ENCODE data around the gene RDX.

RDX gene

GRCh38 chr11:110296226-110297075, at the start of gene RDX:
RDX (minus strand) TSS chr11:110296614; CDS start chr11:110279692, 16,922 bp downstream.
- Mint-ChIP-seq H3K27ac (peak within 1 kb of the TSS; percentile 87), H3K4me1 (peaks cover 7 to 10% of the 10 kb centered on the region in 2 donors), H3K9me3 (peaks cover 0 to 3% of the 10 kb centered on the region in 2 donors), H3K36me3 (peaks cover 3 to 8% of the 10 kb centered on the region in 2 donors), H3K4me3 (peak within 1 kb of the TSS; percentile 86 to 92), H3K27me3 (peaks cover 0 to 5% of the 10 kb centered on the region in 2 donors)
- ATAC-seq (replicated peaks) (peak; percentile 80 to 83), DNase-seq (peak; percentile 56)

- H3K27ac Mint-ChIP-seq = no peak overlapping the region
- H3K36me3 Mint-ChIP-seq = peaks cover 0 to 9% of the 10 kb centered on the region in 2 donors
- DNase-seq (no peak), ATAC-seq (replicated peaks) (peak in 1 of 2 donors; percentile 32)
- H3K4me1 Mint-ChIP-seq = peaks cover 24 to 41% of the 10 kb centered on the region in 2 donors
- peaks cover 0 to 3% of the 10 kb centered on the region in 2 donors for H3K9me3 Mint-ChIP-seq
- H3K27me3 Mint-ChIP-seq = peaks cover 0 to 4% of the 10 kb centered on the region in 2 donors
- no peak overlapping the region for H3K4me3 Mint-ChIP-seq
Measured at GRCh38 chr11:110345743-110346142, 49.3 kb upstream of the RDX start.

- peaks cover 0 to 9% of the 10 kb centered on the region in 2 donors for H3K36me3 Mint-ChIP-seq
- H3K4me1 Mint-ChIP-seq = peaks cover 20 to 30% of the 10 kb centered on the region in 2 donors
Measured at GRCh38 chr11:110340436-110340835, 44.0 kb upstream of the RDX start.

GRCh38 chr11:110339456-110340250, 43.2 kb upstream of the RDX start:
- DNase-seq (no peak), ATAC-seq (replicated peaks) (peak; percentile 37 to 59)
- no peak overlapping the region for H3K4me3 Mint-ChIP-seq
- H3K9me3 Mint-ChIP-seq = no peaks in the 10 kb centered on the region
- H3K27ac Mint-ChIP-seq = peak overlapping the region; percentile 15
- H3K27me3 Mint-ChIP-seq = peaks cover 0 to under 1% of the 10 kb centered on the region in 2 donors
- H3K36me3 Mint-ChIP-seq = peaks cover 0 to 5% of the 10 kb centered on the region in 2 donors
- H3K4me1 Mint-ChIP-seq = peaks cover 17 to 24% of the 10 kb centered on the region in 2 donors

More at GRCh38 chr11:110340436-110340835, 44.0 kb upstream of the RDX start:
- Mint-ChIP-seq H3K9me3 (peaks cover 0 to 3% of the 10 kb centered on the region in 2 donors), H3K27me3 (peaks cover 0 to 4% of the 10 kb centered on the region in 2 donors), H3K4me3 (no peak overlapping the region), H3K27ac (peak overlapping the region; percentile 0)
- no peak for ATAC-seq (replicated peaks)
- no peak for DNase-seq

DNA sequence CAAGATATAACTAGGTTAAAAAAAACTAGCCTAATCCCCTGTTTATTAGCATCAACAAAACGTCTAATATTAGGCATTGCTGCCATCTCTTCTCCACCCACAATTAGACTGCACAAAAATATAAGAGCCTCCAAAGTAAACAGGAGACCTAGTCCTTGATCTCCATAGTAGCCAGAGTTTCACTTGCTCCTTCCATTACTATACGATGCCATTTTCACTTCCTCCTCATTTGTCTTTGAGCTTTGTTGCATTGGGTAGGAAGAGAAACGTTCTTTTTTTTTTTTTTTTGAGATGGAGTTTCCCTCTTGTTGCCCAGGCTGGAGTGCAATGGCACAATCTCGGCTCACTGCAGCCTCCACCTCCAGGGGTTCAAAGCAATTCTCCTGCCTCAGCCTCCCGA, 42.3 kb upstream of the RDX start:
- H3K27me3 Mint-ChIP-seq = no peaks in the 10 kb centered on the region

DNA sequence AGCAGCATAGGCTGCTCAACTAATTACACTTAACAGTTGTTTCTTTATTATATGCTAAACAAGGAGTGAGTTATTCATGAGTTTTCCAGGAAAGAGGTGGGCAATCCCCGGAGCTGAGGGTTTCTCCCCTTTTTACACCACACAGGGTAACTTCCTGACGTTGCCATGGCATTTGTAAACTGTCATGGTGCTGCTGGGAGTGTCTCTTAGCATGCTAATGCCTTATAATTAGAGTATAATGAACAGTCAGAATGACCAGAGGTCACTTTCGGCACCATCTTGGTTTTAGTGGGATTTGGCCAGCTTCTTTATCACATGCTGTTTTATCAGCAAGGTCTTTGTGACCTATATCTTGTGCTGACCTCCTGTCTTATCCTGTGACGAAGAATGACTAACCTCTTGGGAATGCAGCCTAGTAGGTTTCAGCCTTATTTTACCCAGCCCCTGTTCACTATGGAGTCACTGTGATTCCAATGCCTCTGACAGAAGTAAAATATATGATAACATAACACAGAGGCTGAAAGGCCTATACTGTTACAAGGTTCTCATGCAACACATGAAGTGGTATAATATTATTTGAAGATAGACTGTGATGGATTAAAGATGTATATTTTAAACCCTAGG, 41.3 kb upstream of the RDX start:
- H3K36me3 Mint-ChIP-seq = no peaks in the 10 kb centered on the region
- H3K4me3 Mint-ChIP-seq = peak overlapping the region in 1 of 2 donors; percentile 21
- DNase-seq (peak; percentile 40), ATAC-seq (replicated peaks) (peak; percentile 57 to 59)
- H3K27ac Mint-ChIP-seq = peak overlapping the region; percentile 47
- H3K27me3 Mint-ChIP-seq = no peaks in the 10 kb centered on the region
- no peaks in the 10 kb centered on the region for H3K9me3 Mint-ChIP-seq
- peaks cover 17 to 24% of the 10 kb centered on the region in 2 donors for H3K4me1 Mint-ChIP-seq

More for the DNA sequence above, 42.3 kb upstream of the RDX start:
- DNase-seq = no peak
- H3K9me3 Mint-ChIP-seq = no peaks in the 10 kb centered on the region
- peaks cover 0 to 5% of the 10 kb centered on the region in 2 donors for H3K36me3 Mint-ChIP-seq
- peak overlapping the region; percentile 52 for H3K27ac Mint-ChIP-seq
- peaks cover 17 to 24% of the 10 kb centered on the region in 2 donors for H3K4me1 Mint-ChIP-seq
- ATAC-seq (replicated peaks) = peak; percentile 81 to 83
- no peak overlapping the region for H3K4me3 Mint-ChIP-seq

- Mint-ChIP-seq H3K4me3 (no peak overlapping the region), H3K4me1 (peaks cover 17 to 24% of the 10 kb centered on the region in 2 donors), H3K9me3 (peaks cover 0 to 4% of the 10 kb centered on the region in 2 donors), H3K36me3 (no peaks in the 10 kb centered on the region), H3K27ac (no peak overlapping the region), H3K27me3 (no peaks in the 10 kb centered on the region)
- ATAC-seq (replicated peaks) (no peak), DNase-seq (no peak)
Measured at GRCh38 chr11:110336054-110336453, 39.6 kb upstream of the RDX start.

DNA sequence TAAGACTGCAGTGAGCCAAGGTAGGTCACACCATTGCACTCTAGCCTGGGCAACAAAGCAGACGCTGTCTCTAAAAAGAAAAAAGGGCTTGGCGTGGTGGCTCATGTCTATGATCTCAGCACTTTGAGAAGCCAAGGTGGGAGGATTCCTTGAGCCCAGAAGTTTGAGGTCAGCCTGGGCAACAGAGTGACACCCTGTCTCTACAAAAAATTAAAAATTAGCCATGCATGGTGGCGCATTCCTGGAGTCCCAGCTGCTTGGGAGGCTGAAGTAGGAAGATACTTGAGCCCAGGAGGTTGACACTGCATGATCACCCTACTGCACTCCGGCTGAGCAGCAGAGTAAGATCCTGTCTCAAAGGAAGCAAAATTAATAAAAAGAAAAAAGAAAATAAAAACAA, 38.9 kb upstream of the RDX start:
- ATAC-seq (replicated peaks) = no peak
- DNase-seq = no peak
- peaks cover 0 to 2% of the 10 kb centered on the region in 2 donors for H3K36me3 Mint-ChIP-seq
- peaks cover 0 to 4% of the 10 kb centered on the region in 2 donors for H3K9me3 Mint-ChIP-seq
- no peak overlapping the region for H3K4me3 Mint-ChIP-seq
- H3K27ac Mint-ChIP-seq = no peak overlapping the region
- H3K4me1 Mint-ChIP-seq = peaks cover 14 to 24% of the 10 kb centered on the region in 2 donors
- H3K27me3 Mint-ChIP-seq = no peaks in the 10 kb centered on the region

- Mint-ChIP-seq H3K36me3 (peaks cover 2 to 9% of the 10 kb centered on the region in 2 donors), H3K27me3 (no peaks in the 10 kb centered on the region), H3K9me3 (peaks cover 5 to 10% of the 10 kb centered on the region in 2 donors), H3K27ac (no peak overlapping the region), H3K4me3 (no peak overlapping the region), H3K4me1 (peaks cover 15% of the 10 kb centered on the region in 2 donors)
- no peak for ATAC-seq (replicated peaks)
- no peak for DNase-seq
Measured at GRCh38 chr11:110331626-110332025, 35.2 kb upstream of the RDX start.

DNA sequence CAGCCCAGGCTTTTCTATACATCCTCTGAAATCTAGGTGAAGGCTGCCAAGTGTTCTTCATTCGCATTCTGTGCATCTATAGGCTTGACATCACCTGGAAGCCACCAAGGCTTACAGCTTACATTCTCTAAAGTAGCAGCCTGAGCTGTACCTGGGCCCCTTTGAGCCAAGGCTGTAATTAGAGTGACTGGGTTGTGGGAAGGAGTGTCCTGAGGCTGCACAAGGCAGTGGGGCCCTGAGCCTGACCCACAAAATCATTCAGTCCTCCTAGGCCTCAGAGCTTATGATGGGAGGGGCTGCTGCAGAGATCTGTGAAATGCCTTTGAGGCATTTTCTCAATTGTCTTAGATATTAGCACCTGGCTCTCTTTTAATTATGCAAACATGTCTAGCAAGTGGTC, 33.0 kb upstream of the RDX start:
- Mint-ChIP-seq H3K9me3 (peaks cover 8 to 10% of the 10 kb centered on the region in 2 donors), H3K27me3 (peaks cover 0 to 5% of the 10 kb centered on the region in 2 donors), H3K27ac (peak overlapping the region; percentile 79), H3K36me3 (peaks cover 2 to 9% of the 10 kb centered on the region in 2 donors), H3K4me3 (peak overlapping the region in 1 of 2 donors; percentile 91), H3K4me1 (peaks cover 15% of the 10 kb centered on the region in 2 donors)
- DNase-seq = no peak
- ATAC-seq (replicated peaks) = no peak

DNA sequence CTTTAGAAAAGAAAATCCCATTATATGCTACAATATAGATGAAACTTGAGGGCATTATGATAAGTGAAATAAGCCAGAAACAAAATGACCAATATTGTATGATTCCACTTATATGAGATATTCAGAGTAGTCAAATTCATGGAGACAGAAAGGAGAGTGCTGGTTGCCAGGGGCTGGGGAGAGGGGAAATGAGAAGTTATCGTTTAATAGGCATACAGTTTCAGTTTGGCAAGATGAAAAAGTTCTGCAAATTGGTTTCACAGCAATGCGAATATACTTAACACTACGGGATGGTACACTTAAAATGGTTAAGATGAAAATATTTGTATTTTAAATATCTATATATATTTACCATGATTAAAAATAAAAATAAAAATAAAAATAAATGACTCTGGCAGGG, 31.1 kb upstream of the RDX start:
- Mint-ChIP-seq H3K9me3 (peaks cover 8 to 10% of the 10 kb centered on the region in 2 donors), H3K4me1 (peaks cover 15% of the 10 kb centered on the region in 2 donors), H3K4me3 (peak overlapping the region; percentile 57 to 67), H3K36me3 (peaks cover 2 to 9% of the 10 kb centered on the region in 2 donors), H3K27me3 (peaks cover 0 to 5% of the 10 kb centered on the region in 2 donors), H3K27ac (no peak overlapping the region)
- peak; percentile 38 to 46 for ATAC-seq (replicated peaks)
- DNase-seq = no peak

DNA sequence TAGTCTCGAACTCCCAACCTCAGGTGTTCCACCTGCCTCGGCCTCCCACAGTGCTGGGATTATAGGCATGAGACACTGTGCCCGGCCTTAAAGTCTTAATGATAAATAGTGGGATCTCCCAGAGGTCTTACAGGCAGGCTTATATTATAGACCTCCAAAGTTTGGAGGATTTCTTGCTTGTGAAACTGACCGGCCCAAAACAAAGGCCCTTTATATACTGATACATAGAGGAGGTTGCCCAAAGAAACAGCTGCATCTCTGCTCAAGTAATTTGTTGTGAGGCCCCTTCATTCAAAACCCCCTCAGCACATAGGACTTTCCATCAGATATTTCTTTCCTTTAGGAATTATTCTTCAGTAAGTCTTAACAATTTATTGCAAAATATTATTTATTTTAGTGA, 27.4 kb upstream of the RDX start:
- no peak for ATAC-seq (replicated peaks)
- no peak overlapping the region for H3K4me3 Mint-ChIP-seq
- no peak overlapping the region for H3K27ac Mint-ChIP-seq
- peaks cover 3 to 4% of the 10 kb centered on the region in 2 donors for H3K9me3 Mint-ChIP-seq
- peaks cover 2 to 3% of the 10 kb centered on the region in 2 donors for H3K36me3 Mint-ChIP-seq
- peaks cover 0 to 5% of the 10 kb centered on the region in 2 donors for H3K27me3 Mint-ChIP-seq
- DNase-seq = no peak
- peaks cover 11 to 15% of the 10 kb centered on the region in 2 donors for H3K4me1 Mint-ChIP-seq

DNA sequence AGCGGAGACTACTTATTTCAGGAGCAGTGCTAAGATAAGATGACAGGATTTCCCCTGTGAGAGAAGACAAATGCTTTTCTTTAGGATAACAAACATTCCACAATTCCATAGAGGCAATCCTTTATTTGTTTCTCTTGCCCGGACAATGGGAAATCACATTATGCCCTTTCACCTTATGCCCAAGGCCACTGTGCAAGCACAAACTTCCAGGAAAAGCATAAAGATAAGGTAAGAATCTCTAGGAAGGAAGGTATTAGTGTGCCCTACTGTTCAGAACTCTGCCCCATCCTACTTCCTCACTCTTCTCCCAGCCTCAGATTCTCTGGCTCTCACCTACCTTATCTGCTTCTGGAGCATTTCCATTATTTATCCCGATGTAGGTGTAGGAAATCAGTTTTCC, 23.1 kb upstream of the RDX start:
- no peak overlapping the region for H3K4me3 Mint-ChIP-seq
- H3K9me3 Mint-ChIP-seq = no peaks in the 10 kb centered on the region
- no peaks in the 10 kb centered on the region for H3K27me3 Mint-ChIP-seq
- DNase-seq (no peak), ATAC-seq (replicated peaks) (no peak)
- peaks cover 0 to 2% of the 10 kb centered on the region in 2 donors for H3K4me1 Mint-ChIP-seq
- H3K27ac Mint-ChIP-seq = no peak overlapping the region
- H3K36me3 Mint-ChIP-seq = no peaks in the 10 kb centered on the region
